ENCODE measurements around the gene HAPSTR1.
A peak's percentile ranks its signal among the peaks of the same experiment; 100 is the strongest.

Gene HAPSTR1

DNA sequence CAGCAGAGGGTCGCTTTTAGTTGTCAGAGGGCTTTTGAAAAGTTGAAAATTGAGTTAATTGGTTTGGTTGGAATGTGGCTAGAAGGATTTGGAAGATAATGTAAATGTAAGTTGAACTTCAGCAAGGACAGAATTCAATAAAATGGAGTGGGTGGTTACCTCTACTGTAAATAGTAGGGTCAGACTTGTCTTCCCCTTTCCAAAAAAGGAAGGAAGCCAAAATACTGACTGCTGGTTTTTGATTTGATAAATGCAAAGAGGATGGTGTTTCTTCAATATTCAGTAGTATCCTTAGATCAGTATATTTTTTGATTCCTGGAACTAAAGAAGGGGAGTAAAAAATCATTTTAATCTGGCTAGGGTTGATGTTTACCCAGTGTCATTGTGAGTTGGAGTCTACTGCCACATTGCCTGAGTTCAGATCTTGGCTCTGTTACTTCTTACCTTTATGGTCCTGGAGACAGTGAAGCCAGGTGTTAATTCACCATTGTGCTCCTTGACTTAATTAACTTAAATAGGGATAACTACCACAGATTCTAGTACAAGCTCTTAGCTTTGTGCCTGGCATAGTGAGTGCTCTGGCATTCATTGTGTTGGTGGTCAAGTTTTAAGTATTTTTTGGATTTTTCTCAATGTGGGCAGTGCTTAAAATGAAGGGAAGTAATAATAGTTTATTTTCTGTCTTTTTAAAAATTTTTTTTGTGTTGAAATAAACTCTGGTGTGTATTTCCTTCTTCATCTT is 4.4 kb downstream of the HAPSTR1 start:
- DNase-seq (ENCODE audit: low read depth in 2 of 3, low spot score in 1 of 3): no peak

DNA sequence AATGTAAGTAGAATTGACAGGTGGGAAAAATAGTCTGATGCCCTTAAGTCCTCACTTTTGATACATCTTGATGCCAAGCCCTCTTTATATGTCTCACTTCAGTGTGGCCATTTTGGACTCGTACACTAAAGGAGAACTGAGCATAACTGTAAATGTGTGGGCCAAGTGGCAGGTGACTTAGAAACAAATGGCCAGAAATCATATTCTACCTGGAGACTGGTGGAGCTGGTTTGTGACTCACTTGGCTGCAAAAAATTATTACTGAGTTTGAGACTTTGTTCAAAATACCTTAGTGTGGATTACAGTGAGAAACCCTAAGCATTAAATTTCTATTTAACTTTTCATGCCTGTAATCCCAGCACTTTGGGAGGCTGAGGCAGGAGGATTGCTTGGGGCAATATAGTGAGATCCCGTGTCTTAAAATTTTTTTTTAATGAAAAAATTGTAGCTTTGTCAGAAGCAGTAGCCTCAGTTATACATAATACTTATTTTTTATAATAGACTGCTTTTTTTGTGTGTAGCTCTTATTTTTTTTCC is 5.0 kb downstream of the HAPSTR1 start:
- DNase-seq (ENCODE audit: low read depth in 2 of 3, low spot score in 1 of 3): no peak

DNA sequence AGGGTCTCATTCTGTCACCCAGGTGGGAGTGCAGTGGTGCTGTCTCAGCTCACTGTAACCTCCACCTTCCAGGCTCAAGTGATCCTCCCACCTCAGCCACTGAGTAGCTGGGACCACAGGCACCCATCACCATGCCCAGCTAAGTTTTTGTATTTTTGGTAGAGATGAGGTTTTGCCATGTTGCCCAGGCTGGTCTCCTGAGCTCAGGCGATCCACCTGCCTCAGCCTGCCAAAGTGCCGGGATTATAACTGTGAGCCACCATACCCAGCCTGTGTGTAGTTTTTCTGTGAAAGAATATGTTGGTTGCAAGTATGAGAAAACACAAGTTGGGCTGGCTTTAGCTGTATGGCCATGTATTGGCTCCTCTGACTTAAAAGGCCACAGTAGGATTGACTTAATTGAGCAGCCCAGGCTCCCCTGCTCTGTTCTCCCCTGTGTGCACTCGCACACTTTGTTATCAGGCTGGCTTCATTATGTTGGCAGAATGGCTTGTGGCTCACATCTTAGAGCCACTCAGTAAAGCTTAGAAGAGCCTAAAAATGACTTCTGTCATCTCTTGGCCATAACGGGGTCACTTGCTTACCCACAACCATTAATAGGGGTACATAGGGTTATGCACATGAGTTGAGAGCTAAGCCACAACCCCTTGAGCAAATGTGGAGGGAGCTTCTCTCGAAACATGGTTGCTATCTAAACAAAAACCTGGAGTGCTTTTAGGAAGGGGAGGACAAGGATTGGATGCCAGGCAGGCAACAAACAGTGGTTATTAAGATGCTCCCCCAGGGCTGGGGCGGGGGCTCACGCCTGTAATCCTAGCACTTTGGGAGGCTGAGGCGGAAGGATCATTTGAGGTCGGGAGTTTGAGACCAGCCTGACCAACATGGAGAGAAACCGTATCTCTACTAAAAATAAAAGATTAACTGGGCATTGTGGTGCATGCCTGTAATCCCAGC is 6.1 kb downstream of the HAPSTR1 start:
- DNase-seq (ENCODE audit: low read depth in 2 of 3, low spot score in 1 of 3): no peak

DNA sequence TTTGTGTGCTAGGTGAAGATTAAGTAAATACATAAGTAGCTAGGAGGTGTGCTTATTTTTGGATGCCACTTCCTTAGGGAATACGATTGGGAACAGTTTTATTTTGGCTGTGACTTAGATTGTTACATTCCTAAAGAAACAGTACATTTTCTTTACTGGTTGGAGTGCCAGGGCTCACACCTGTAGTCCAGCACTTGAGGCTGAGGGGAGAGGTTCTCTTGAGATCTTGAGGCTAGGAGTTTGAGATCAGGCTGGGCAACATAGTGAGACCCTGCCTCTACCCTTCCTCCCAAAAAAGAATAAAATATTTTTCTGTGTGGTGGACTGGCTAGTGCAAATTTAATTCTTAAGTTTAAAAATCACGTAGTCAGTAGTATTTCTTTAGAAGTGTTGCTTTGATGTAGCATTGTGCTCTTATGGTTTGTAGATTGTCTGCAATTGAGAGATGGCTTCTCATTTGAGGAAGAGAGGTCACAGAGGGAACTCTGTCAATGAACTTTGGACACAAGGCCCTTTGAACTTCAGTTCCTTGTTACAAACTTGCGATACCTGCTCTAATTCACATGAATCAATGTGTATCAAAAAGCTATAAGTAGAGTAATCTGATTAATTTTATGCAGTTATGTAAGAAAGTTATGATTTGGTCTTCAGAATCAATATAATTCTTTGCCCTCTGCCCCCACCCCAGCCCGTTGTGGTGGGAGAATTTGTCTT is 7.1 kb downstream of the HAPSTR1 start:
- DNase-seq (ENCODE audit: low read depth in 2 of 3, low spot score in 1 of 3): no peak

DNA sequence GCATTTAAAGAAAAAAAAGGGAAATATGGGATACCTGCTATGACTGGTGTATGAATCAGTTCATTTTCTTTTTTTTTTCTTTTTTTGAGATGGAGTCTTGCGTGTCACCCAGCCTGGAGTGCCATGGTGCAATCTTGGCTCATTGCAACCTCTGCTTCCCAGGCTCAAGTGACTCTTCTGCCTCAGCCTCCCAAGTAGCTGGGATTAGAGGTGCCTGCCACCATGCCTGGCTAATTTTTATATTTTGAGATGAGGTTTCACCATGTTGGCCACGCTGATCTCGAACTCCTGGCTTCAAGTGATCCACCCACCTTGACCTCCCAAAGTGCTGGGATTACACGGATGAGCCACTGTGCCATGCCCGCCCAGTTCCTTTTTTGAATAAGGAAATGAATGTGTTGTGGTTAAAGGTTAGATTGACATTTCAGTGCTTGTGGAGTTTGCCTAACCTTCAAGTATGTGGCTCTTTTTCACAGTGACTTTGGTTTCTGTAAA is 7.7 kb downstream of the HAPSTR1 start:
- peak in 1 of 3 donors; percentile 21 for DNase-seq (ENCODE audit: low read depth in 2 of 3, low spot score in 1 of 3)

DNA sequence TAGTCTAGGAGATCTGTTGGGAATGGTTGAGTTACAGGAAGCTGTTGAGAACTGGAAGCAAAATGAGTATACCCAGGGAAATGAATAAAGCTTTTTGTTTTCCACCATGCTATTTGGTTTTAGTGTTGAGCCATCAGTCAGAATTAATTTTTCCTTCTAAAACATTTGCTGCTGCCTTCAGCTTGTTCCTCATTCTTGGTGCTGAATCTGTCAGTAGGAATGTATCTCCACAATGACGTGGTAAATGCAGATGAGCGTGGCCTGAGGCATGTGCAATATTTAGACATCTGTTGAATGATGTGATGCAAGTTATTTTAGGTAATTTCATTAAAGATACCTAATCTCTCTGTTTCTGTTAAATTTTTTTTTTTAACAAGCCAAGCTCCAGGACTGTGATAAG is 10.9 kb downstream of the HAPSTR1 start:
- DNase-seq (ENCODE audit: low read depth in 2 of 3, low spot score in 1 of 3): no peak

DNA sequence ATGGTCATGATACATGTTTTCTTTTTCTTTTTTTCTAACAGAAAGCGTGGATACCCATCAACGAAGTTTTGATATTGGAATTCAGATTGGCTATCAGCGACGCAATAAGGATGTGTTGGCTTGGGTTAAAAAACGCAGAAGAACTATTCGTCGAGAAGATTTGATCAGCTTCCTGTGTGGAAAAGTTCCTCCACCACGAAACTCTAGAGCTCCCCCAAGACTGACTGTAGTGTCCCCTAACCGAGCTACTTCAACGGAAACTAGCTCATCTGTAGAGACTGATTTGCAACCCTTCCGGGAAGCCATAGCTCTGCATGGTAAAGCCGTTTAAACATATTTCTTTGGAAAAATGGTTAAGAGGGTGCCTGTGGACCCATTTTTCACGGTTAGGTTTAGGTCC is 11.5 kb downstream of the HAPSTR1 start:
- no peak for DNase-seq (ENCODE audit: low read depth in 2 of 3, low spot score in 1 of 3)

DNA sequence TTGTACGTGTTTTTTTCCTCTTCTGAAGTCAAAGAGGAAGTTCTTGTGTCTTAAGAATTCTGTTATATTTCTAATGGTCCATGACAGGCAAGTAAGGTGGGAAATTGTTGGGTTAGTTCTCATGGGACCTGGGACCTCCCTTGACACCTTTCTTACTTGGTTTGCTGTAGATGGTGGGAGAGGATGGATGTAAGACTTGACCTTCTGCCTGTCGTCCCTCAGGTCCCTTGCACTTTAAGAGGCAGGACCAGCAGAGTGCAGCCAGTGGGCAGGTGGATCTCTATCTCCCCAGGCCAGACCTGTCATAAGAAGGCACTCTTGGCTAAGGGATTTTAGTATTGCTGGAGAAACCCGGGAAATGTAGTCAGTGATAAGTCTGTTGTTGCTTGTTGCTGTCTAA is 12.1 kb downstream of the HAPSTR1 start:
- no peak for DNase-seq (ENCODE audit: low read depth in 2 of 3, low spot score in 1 of 3)

DNA sequence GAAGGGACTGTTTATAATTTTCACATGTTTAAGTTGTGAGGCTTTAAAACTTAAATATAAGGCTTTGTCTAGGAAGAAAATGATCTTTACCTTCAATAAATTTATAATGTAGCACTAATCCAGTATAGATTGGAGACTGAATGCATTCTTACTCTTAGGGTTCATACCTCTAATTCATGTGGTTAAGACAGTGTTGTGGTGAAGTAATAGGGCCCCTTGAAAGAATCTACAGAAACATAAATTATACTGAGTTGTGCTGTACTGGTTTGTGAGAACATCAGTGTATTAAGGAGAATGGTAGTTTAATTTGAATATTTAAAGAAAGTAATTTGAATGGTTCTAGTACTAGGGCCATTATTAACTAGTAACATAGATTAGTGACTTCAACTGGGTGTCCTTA is 13.7 kb downstream of the HAPSTR1 start:
- DNase-seq (ENCODE audit: low read depth in 2 of 3, low spot score in 1 of 3): no peak

DNA sequence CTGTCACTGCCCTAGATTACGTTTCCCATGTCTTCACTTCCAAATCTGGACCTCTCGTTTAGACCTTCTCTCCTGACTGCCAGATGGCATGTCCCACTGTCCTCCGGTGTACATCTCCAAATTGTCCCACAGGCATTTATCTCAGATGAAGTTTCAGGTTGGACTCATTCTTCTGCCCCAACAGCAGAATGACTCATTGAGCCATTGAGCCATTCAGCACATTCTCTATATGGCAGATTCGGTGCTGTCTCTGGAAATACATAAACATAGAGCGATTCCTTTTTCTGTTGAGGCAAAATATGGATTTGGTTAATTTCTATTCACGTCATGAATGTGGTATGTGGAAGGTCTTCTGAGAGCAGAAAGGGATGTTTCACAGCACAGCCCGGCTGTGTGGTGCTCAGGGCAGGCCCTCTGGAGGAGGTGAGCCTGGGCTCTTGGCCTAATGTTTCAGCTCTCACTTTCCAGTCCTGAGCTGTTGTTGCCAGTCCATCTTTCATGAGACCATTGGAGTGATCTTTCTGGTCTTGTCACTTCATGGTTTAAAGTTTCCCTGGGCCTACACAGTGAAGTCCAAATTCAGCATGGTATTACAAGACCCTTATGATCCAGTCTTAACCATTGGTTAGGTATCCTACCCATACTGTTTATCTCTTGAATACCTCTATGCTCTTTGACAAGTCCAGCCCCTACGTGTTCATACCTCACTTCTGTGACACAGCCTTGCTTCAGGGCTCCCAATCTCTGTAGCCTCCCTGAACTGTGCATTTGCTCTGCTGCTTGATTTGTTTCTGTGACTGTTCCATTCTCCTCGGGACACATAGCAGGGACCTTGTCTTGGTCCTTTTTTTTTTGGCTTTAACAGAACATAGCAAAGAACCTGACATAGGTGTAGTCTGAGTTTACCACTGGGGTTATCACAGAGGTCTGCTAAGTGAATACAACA is 15.9 kb downstream of the HAPSTR1 start:
- no peak for DNase-seq (ENCODE audit: low read depth in 2 of 3, low spot score in 1 of 3)

DNA sequence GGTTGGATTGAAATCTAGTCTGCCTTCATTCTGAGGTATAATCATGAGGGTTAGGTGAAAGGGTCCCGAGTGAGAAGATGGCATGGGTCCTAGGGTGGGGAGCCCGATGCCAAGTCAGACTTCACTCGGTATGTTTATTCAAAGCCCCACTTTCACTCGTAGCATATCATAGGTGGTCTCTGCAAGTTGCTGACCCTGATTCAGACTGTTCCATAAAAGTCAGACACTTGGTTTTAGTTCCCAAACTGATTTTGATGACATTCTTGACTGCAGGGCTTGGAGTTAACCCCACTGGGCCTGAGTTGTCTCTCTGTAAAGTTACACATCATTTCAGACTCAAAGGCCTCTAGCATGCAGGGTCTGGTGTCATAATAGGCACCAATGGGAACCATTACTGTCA is 17.8 kb downstream of the HAPSTR1 start:
- DNase-seq (ENCODE audit: low read depth in 2 of 3, low spot score in 1 of 3): no peak

DNA sequence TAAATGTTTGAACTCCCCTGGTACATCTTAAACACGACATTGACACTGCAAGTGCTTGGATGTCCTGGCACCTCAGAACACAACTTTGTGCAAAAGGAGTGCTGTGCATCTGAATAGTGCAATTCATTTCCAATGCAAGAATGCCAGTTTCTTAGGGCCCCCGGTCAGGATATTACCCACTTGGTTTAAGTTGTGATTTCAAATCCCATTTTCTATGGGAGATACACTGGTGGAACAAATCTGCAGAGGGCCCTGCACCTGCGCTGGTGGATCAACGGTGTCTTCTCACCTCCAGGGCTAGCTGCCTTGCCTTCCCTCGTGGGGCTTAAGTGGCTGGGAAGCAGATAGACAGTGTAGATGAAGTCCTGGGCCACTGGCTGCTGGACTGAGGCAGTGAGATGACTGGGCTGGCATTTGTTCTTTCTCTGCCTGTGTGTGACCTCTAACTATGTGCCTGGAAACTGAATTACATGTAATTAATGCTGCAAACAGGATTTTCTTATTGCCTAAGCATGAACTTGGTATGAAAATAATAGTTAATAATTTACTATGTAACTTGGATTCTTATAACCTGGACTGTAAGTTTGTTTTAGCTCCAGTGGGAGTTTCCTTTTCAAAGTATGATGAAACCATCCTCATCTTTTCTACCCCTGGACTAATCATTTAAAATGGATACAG is 20.9 kb downstream of the HAPSTR1 start:
- no peak for DNase-seq (ENCODE audit: low read depth in 2 of 3, low spot score in 1 of 3)

DNA sequence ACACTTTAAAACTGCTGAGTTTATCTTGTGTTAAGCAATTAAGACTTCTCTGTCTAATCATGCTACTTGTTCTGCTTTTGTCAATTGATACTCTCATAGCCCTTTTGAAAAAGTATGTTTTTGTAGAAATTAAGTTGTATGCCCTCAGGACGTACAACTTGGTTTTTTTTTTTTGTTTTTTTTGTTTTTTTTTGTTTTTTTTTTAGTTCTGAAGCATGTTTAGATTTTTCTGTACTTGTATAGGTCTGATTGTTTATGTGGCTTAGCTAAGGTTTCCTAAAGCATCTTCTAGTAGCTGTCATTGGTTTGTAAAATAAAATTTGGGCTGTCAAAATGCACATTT is 21.4 kb downstream of the HAPSTR1 start:
- DNase-seq (ENCODE audit: low read depth in 2 of 3, low spot score in 1 of 3): no peak

DNA sequence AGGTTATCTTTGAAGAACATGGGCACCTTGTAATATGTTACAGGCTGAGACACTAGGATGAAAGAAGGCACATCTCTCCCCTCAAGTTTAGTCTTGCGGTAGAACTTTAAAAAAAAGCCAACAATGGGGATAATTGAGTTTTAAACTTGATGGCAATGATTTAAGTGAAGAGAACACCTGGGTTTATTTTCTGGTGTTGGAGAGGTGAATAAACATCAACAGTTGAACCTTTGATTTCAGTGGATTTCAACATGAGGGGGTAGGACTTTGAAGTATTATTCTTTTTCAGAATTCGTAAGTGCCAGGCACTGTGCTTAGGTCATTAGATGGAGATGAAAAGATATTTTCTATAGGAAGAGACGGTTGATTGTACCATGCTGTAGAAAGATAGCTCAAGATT is 22.3 kb downstream of the HAPSTR1 start:
- DNase-seq (ENCODE audit: low read depth in 2 of 3, low spot score in 1 of 3): no peak

DNA sequence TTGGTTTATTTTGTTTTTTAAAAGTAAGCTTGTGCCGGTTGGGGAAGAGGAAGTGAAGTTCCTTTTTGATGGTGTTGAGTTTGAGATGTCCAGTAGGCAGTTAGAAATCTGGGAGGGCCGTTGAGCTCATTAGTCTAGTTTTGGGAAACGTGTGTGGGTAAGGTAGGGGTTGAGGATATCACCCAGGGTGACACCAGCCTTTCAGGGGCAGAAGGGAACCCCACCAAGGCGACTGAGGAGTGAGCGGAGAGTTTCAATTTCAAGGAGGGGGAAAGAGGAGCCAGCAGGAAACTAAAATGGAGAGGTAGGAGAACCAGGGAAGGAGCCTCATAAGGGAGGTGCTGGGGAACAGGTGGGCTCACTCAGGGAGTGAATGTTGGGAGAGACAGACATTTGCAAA is 22.7 kb downstream of the HAPSTR1 start:
- no peak for DNase-seq (ENCODE audit: low read depth in 2 of 3, low spot score in 1 of 3)

DNA sequence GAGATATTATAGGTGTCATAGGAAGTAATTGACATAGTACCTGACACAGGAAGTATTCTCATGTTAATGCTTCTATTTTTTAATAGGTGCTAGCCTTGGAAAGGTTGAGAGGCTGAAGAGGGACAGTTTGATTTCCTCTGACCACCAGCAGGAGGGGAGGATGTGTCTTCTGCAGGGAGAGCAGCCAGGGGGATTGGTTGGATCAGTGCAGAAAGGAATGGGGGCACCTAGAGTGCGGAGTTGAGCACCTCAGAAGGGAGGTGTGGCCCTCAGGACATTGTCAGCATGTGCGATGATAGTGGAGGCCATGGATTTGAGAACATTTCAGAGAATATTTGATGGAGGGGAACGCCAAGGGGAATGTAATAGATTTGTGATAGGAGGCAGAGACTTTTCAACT is 23.4 kb downstream of the HAPSTR1 start:
- DNase-seq (ENCODE audit: low read depth in 2 of 3, low spot score in 1 of 3): no peak

DNA sequence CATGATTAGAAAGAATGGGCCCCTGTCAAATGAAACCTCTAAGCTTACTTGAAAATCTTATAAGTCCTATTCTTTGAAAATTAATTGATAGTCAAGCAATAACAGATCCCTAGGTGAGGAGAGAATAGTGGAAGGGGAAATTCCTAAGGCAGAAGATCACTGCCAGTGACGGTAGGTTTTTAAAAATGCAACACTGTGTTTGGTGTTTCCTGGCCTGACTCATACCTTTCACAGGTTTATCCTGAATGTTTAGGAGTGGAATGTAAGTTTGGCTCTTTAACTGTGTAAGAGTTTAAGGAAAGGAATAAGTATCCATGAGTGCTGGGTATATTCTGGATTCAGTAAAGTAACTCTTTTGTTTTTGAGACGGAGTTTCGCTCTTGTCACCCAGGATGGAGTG is 23.8 kb downstream of the HAPSTR1 start:
- no peak for DNase-seq (ENCODE audit: low read depth in 2 of 3, low spot score in 1 of 3)

DNA sequence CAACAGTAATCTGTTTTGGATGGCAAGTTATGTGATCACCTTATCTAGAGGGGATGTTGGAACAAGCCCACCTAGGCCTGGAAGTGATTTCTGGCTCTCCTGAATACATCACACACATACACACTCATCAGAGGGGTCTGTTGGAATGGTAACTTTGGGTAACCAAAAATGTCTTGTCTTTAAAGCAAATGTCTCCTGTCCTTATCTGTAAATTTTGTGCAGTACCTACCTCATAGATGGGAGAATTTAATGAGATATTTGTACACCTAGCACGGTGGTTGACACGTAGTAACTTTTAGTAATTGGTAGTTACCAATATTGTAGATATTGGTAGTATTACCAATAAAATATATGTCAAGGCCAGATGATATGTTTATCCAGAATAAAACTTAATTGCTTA is 24.7 kb downstream of the HAPSTR1 start:
- DNase-seq (ENCODE audit: low read depth in 2 of 3, low spot score in 1 of 3): no peak

DNA sequence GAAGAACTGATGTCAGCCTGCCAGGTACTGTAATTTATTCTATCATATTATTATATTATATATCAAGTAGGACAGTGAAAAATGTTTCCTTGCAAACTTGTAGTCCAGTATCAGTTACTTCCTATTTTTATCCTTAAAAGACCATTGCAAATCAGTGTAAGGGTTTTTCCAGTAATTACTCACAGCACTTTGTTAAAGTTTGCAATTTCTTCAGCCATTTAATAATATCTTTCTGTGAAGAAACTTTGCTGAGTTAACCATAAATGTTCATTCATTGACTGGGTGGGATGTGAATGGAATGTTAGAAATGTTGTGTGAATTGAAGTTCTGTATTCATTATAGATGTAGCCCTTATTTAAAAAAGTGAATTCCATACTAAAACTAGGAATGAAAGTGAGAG is 26.7 kb downstream of the HAPSTR1 start:
- no peak for DNase-seq (ENCODE audit: low read depth in 2 of 3, low spot score in 1 of 3)

DNA sequence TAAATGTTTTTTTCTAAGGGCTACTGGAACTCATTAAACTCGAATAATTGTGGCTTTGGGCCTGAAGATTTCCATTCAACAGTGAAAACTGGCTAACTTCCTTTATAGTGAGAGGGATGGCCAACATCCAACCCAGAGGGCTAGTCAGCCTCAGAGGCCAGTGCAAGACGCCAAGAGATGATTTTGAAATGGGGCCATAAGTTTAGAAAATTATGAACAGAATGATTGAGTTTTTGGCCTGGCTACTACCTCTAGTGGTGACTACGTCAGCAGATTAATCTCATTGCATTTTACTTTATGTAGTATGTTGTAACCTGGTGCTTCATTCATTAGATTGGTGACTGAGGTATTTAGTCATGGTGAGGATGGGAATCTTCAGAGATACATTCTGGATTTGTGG is 28.4 kb downstream of the HAPSTR1 start:
- no peak for DNase-seq (ENCODE audit: low read depth in 2 of 3, low spot score in 1 of 3)

All from stimulated activated CD4-positive, alpha-beta T cell treated with anti-CD3 and anti-CD28 coated beads, Interleukin-12 subunit alpha, Interleukin-12 subunit beta, amount 100 ng/mL, for 48 hours (primary cell).